Activated T-cell treated with anti-CD3 and anti-CD28 coated beads, Interleukin-2, amount 50 U/mL, for 72 hours (primary cell): ENCODE measurements around the gene AVP. TPM values are rescaled to one million over a fixed set of nuclear protein-coding genes. Genes with fewer than 3 reads are reported as not detected.

Source experiments
- total RNA-seq, 2 donors: library from RNA; stranded (reverse); gene quantifications; one replicate each; pipeline ENCODE4 v1.2.3, GENCODE V29; 2022

Gene AVP
- total RNA-seq, 2 donors from 2014 or later: not detected

Other genes with a start within 250 kb of the AVP start
- gene PCED1A, start 244.1 kb downstream of the AVP start, total RNA-seq: 10 to 100 TPM; 52.8 to 58.9 TPM
- gene VPS16, start 244.0 kb downstream of the AVP start, total RNA-seq: 10 to 100 TPM; 54.3 to 60.7 TPM
- gene PTPRA, start 211.2 kb downstream of the AVP start, total RNA-seq: 10 to 100 TPM; 81.2 to 85.9 TPM
- gene GNRH2, start 41.1 kb downstream of the AVP start, total RNA-seq: 10 to 100 TPM in 1 of 2 donors, 1 to 10 TPM in 1; 5.5 to 87.1 TPM
- 100 to 1,000 TPM; 100 to 155 TPM for gene MRPS26, start 38.7 kb downstream of the AVP start, total RNA-seq
- 1 to 10 TPM; 1.2 to 1.8 TPM for gene OXT, start 13.1 kb downstream of the AVP start, total RNA-seq
- gene FASTKD5, start 75.1 kb upstream of the AVP start, total RNA-seq: 10 to 100 TPM; 22.1 to 22.6 TPM
- gene UBOX5, start 75.1 kb upstream of the AVP start, total RNA-seq: 1 to 10 TPM; 7.8 to 9.6 TPM
- 1 to 10 TPM; 3.1 to 3.5 TPM for gene LZTS3, start 88.8 kb upstream of the AVP start, total RNA-seq
- gene DDRGK1, start 120.0 kb upstream of the AVP start, total RNA-seq: 10 to 100 TPM; 83.6 to 89.3 TPM
- gene ITPA, start 124.8 kb upstream of the AVP start, total RNA-seq: 10 to 100 TPM; 66.0 to 67.0 TPM
- gene SLC4A11, start 154.5 kb upstream of the AVP start, total RNA-seq: 1 to 10 TPM in 1 of 2 donors, under 1 TPM in 1; 0.53 to 1.9 TPM